NCI-H526 treated with DMSO at 0.1 percent for 48 hours (cell line): ENCODE measurements around the gene SLC9A3.

Experiments
- DNase-seq: peaks from one replicate; lab custom pipeline; 2025; lab: John Stamatoyannopoulos, UW

The SLC9A3 gene

GRCh38 chr5:428754-429452 lies 95.3 kb downstream of the SLC9A3 start:
- no peak for DNase-seq

- no peak for DNase-seq
These were observed 96.0 kb downstream of the SLC9A3 start for GRCh38 chr5:428219-428618.

DNA sequence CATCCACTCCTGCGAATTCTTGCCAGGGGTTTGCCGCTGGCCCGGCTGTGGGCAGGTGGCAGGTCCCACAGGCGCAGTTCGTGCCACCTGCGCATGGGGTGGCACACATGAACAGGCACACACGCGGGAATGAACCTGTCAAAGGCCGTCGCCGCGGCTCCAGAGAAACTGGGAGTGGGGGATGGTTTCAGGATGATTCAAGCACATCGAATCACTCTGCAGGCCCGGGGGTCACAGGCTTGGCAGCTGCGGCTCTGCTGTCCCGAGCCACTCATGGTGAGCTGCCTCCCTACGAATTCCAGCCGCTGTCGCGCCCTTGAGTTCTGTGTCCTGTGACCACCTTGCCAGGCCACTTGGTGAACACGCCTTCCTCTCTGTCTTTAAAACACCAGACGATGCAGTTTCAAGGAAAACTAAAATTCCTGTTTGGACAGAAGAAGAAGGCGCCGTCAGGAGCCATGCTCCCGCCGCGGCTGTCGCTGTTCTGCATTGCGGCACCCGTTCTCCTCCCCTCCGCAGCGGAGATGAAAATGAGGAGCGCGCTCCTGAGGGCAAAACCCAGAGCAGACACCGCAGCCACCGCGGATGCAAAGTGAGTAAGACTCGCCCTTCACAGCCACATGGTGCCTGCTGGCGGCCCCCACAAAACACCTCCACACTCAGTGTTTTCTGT lies 96.7 kb downstream of the SLC9A3 start:
- DNase-seq = no peak

DNA sequence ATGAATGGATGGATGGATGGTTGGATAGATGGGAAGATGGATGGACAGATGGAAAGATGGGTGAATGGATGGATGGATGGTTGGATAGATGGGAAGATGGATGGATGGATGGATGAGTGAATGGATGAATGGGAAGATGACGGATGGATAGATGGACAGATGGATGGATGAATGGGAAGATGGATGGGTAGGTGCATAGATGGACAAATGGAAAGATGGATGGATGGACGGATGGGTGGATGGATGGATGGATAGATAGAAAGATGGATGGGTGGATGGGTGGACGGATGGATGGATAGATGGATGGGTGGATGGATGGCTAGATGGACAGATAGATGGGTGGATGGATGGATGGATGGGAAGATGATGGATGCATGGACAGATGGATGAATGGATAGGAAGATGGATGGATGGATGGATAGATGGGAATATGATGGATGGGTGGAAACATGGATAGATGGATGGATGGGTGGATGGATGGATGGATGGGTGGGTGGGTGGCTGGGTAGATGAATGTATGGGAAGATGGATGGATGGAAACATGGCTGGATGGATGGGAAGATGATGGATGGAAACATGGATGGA lies 97.8 kb downstream of the SLC9A3 start:
- DNase-seq = no peak

DNA sequence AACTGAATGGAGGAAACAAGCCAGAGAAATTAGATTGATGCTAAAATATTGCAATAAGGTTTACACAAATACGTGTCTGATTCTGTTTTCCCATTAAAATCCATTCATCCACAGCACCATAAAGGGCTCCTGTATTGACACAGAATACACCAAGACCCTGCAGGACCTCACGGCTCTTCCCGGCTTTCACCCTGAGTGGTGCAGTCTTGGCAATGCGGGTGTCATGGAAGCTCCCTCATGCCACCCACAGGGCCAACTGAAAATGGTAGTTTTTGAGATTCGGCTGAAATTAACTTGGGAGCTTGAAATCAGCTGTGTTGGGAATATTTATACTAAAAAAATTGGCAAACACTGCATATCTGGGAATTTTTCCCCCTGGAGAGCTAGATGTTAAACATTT lies 98.5 kb downstream of the SLC9A3 start:
- no peak for DNase-seq

DNA sequence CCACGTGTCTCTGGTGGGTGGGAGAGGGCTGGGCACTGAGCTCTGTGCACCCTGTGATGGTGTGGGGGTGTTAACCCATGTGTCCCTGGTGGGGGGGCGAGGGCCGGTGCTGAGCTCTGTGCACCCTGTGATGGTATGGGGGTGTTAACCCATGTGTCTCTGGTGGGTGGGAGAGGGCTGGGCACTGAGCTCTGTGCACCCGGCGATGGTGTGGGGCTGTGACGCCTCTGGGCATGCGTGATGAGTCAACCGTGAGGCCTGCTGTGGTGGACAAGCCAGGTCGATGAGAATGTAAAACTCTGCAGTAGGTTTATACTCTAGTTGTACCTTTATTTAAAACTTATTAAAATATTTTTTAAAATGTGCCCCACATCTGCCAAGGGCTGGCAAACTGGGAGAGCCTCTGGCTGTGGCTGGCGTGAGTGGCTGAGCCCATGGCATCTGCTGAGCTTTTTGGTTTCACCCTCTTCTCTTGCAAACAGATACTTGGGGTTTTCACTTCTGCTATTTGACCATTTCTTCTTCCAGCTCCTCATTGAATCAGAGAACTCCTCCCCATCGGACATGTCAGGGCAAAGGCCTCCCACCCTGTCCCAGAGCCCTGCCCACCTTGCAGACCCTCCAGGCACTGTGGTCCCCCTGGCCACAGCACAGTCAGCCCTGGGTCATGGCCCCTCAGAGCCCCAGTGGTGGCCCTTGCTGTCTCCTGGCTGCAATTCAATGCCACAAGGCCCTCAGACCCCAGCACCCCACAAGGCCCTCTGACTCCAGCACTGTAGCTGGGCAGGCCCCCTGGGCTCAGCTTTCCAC lies 99.7 kb downstream of the SLC9A3 start:
- DNase-seq = no peak

DNA sequence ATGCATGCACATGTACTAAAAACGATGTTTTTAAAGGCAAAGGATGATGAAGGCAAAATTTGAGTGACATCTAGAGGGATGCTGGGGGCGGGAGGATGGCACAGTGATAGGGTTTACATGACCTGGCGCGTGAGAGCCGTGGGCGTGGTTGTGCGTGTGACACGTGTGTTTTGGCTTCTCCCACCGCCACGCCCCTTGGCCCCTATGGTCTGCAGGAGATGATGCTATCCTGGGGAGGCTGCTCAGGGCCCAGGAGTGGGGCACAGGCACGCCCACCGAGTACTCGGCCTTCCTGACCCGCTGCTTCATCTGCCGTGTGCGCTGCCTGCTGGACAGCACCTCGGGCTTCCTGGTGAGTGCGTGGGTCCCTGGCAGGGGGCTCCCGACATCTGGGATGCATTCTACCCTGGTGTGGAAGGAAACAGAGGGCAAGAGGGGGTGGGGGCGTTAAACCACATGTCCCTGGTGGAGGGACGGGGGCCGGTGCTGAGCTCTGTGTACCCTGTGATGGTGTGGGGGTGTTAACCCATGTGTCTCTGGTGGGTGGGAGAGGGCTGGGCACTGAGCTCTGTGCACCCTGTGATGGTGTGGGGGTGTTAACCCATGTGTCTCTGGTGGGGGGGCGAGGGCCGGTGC lies 100.5 kb downstream of the SLC9A3 start:
- DNase-seq = no peak

- no peak for DNase-seq
These were observed 101.0 kb downstream of the SLC9A3 start for GRCh38 chr5:423233-423565.

DNA sequence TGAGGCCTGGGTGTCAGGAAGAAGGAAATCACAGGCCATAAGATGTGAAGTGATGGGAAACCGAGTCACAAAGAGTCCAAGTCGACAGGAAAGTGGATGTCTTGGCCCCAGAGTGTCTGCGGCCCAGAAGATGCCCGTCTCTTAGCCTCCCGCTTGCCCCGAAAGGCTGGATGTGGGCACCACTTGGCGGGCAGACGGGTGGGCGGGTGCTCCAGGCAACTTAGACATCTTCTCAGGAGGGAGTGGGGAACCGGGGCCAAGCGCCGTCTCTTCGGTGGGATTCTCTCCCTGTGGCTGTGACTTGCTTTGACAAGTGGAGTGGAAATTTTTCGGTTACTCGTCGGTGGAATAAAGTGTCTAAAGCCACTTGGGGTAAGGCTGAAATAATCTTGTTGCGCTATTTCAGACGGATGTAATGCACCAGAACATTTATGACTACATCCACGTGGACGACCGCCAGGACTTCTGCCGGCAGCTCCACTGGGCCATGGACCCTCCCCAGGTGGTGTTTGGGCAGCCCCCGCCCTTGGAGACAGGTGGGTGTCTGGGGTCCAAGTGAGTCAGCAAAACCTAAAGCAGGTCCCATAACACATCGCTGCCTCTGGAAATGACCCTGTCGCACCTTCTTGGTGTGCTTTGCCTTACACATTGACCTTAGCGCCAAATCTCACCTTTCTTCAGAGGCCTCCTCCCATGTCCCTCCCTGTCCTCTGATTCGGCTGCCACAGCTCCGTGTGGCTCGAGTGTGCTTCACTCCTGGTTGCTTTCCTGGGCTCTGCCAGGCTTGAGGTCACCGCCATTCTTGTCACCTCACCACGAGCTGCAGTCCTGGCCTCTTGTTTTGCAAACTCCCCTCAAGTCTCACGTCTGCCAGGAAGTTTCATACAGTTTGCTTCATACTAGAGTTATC lies 101.7 kb downstream of the SLC9A3 start:
- DNase-seq = no peak

DNA sequence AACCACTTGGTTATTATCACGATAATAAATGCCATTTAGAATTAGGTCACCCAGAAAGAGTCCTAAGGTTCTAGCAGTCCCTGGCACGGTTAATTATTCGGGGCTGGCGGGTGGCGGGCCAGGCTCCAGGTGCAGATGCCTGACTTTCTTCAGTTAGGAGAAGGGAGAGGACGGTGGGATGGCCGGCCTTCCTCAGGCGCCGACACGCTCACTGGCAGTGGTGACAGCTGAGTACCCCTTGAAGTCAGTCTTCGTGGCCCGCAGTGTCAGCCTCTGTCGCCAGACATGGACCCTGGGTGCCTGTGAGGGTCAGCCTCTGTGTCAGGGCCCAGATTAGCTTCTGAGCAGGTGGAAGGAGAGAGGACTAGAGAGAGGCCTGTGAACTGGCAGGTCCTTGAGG lies 102.3 kb downstream of the SLC9A3 start:
- DNase-seq = no peak

DNA sequence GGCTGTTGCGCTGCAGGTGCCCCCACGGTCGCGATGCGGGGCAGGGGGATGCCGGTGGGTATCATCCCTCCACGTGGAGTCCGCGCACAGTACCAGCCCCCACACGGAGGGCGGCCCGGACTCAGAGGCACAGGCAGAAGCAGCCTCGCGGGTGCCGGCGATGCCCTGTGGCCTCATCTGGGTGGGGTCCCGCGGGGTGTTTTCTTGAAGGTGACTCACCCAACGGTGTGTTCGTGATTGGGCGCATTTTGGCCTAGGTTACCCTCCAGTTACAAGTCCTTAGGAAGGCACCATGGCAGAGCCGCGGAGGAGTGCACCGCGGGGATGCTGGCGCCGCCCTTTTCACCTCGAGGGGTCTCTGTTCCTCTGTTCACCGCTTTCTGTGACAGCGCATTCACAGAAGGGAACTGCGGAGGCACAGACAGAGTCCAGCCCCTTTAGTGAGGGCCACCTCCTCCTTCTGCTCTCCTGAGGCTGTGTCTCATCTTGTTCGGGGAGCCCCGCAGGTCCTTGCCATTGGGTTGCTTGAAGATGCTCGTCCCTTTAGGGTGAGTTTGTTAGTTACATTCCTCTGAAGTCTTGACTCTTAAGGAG lies 102.9 kb downstream of the SLC9A3 start:
- no peak for DNase-seq

DNA sequence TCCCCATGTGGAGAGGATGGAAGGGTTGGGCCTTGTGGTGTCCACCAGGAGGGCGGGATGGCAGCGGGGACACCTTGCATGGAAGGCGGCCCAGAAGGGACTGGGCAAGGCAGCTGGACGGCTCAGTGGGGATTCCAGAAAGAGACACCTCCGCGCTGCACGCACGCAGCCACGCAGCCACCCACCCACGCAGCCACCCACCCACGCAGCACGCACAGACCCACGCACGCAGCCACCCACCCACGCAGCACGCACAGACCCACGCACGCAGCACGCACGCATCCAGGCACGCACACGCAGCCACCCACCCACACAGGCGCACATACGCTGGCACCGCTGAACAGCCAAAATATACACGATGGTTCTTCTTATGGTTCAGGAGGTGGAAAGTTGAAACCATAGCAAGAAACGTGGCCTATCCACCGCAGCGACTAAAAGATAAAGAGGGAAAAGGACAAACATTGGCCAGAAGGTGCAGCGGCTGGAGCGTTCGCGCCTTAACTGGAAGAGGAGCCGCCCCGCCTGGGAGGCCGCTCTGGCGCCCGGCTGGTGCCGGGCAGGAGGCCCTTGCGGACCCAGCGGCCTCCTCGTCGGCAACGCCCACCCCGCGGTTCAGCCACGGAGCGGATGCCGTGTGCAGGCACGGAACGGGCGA lies 103.5 kb downstream of the SLC9A3 start:
- DNase-seq = no peak
